ENCODE measurements around the gene MVB12A. TPM values are rescaled to one million over a fixed set of nuclear protein-coding genes. Genes with fewer than 3 reads are reported as not detected.

The MVB12A gene
- total RNA-seq, 1 donor from 2014 or later, result 45.3 TPM

- intact Hi-C loops (cut with DNase I), result loop anchor here (5.0 kb wide), 1 partner anchor 39 kb away; no protein-coding TSS in a partner anchor
- peaks cover 22% of the 10 kb centered on the region for H3K4me1 ChIP-seq
- H3K27ac ChIP-seq, result no peak overlapping the region
- peak; percentile 79 for DNase-seq
- peak; percentile 62 to 69 for ATAC-seq
- no peaks in the 10 kb centered on the region for H3K27me3 ChIP-seq (ENCODE audit: low read depth)
- H3K4me3 ChIP-seq, result no peak overlapping the region
- no peaks in the 10 kb centered on the region for H3K36me3 ChIP-seq
- H3K9me3 ChIP-seq, result no peaks in the 10 kb centered on the region
- TF ChIP-seq CTCF (IDR thresholded peaks at IDR 0.05), result peak; percentile 94
These were observed 33.8 kb upstream of the MVB12A start for GRCh38 chr19:17385878-17386611.

- H3K27me3 ChIP-seq (ENCODE audit: low read depth), result peaks cover 4% of the 10 kb centered on the region
- no peak for DNase-seq
- H3K4me1 ChIP-seq, result peaks cover 25% of the 10 kb centered on the region
- H3K36me3 ChIP-seq, result no peaks in the 10 kb centered on the region
- no peak overlapping the region for H3K27ac ChIP-seq
- H3K4me3 ChIP-seq, result no peak overlapping the region
- ATAC-seq, result no peak
- no peak for TF ChIP-seq CTCF (IDR thresholded peaks at IDR 0.05)
- H3K9me3 ChIP-seq, result no peaks in the 10 kb centered on the region
- intact Hi-C loops (cut with DNase I), result loop anchor here (5.0 kb wide), 1 partner anchor 42 kb away; no protein-coding TSS in a partner anchor
These were observed 30.6 kb upstream of the MVB12A start for GRCh38 chr19:17389288-17389687.

GRCh38 chr19:17389957-17390664 is 29.7 kb upstream of the MVB12A start:
- Histone ChIP-seq H3K36me3 (no peaks in the 10 kb centered on the region), H3K9me3 (no peaks in the 10 kb centered on the region), H3K4me3 (peak overlapping the region; percentile 50), H3K27ac (peak overlapping the region; percentile 26), H3K27me3 (ENCODE audit: low read depth) (peaks cover 4% of the 10 kb centered on the region), H3K4me1 (peaks cover 31% of the 10 kb centered on the region)
- DNase-seq (no peak), ATAC-seq (peak in 1 of 2 donors; percentile 3)
- no peak for TF ChIP-seq CTCF (IDR thresholded peaks at IDR 0.05)
- intact Hi-C loops (cut with DNase I), result loop anchor here (5.0 kb wide), 1 partner anchor 43 kb away; no protein-coding TSS in a partner anchor

GRCh38 chr19:17390665-17391370 is 29.0 kb upstream of the MVB12A start:
- Histone ChIP-seq H3K4me3 (peak overlapping the region; percentile 50), H3K27me3 (ENCODE audit: low read depth) (peaks cover 4% of the 10 kb centered on the region), H3K27ac (peak overlapping the region; percentile 26), H3K9me3 (no peaks in the 10 kb centered on the region), H3K4me1 (peaks cover 31% of the 10 kb centered on the region), H3K36me3 (no peaks in the 10 kb centered on the region)
- intact Hi-C loops (cut with DNase I), result no loop called here
- DNase-seq (peak; percentile 94), ATAC-seq (peak; percentile 98 to 99)
- peak; percentile 78 for TF ChIP-seq CTCF (IDR thresholded peaks at IDR 0.05)

GRCh38 chr19:17391371-17392151 is 28.3 kb upstream of the MVB12A start:
- DNase-seq, result no peak
- no peak for TF ChIP-seq CTCF (IDR thresholded peaks at IDR 0.05)
- Histone ChIP-seq H3K4me1 (peaks cover 31% of the 10 kb centered on the region), H3K9me3 (no peaks in the 10 kb centered on the region), H3K27me3 (ENCODE audit: low read depth) (peaks cover 4% of the 10 kb centered on the region), H3K27ac (no peak overlapping the region), H3K4me3 (peak overlapping the region; percentile 50), H3K36me3 (no peaks in the 10 kb centered on the region)
- ATAC-seq, result peak in 1 of 2 donors; percentile 3
- intact Hi-C loops (cut with DNase I), result no loop called here
